HEK293T (cell line): Measurements from ENCODE around the gene BRD7.

Experiments used
- CTCF ChIA-PET: fragments of 350-600 bp; formaldehyde crosslinking; extraction: SDS; loops from one replicate; lab custom pipeline; 2021; ENCODE audit warnings: antibody characterized with exemption, inconsistent platforms; lab: Yijun Ruan, JAX
- POLR2A ChIA-PET: fragments of 350-600 bp; formaldehyde crosslinking; extraction: SDS; loops from one replicate; lab custom pipeline; 2020; ENCODE audit warnings: antibody characterized with exemption, inconsistent platforms; lab: Yijun Ruan, JAX
- DNase-seq: peaks from one replicate; pipeline ENCODE4 v3.0.0; 2012; ENCODE audit warnings: mixed read lengths; ENCODE audit errors: extremely low spot score
- ARNT ChIP-seq: fragments of 450-650 bp; IDR thresholded peaks from 2 replicates; pipeline ENCODE4 v1.6.1; 2017; ENCODE audit warnings: mild to moderate bottlenecking
- BHLHE40 ChIP-seq: fragments of 450-650 bp; IDR thresholded peaks from 2 replicates; pipeline ENCODE4 v1.6.1; 2016; ENCODE audit warnings: mild to moderate bottlenecking, moderate library complexity, borderline replicate concordance
- CTBP1 ChIP-seq: fragments of 450-650 bp; IDR thresholded peaks from 2 replicates; pipeline ENCODE4 v1.6.1; 2016; ENCODE audit warnings: borderline replicate concordance
- ELF4 ChIP-seq: fragments of 450-650 bp; IDR thresholded peaks from 2 replicates; pipeline ENCODE4 v1.6.1; 2017; ENCODE audit warnings: antibody characterized with exemption
- FOXA1 ChIP-seq: fragments of 450-650 bp; IDR thresholded peaks from 2 replicates; pipeline ENCODE4 v1.6.1; 2016; ENCODE audit warnings: mild to moderate bottlenecking
- FOXK2 ChIP-seq: fragments of 450-650 bp; IDR thresholded peaks from 2 replicates; pipeline ENCODE4 v1.6.1; 2016; ENCODE audit warnings: mild to moderate bottlenecking
- FOXM1 ChIP-seq: fragments of 450-650 bp; IDR thresholded peaks from 2 replicates; pipeline ENCODE4 v1.6.1; 2017; ENCODE audit warnings: mild to moderate bottlenecking, borderline replicate concordance
- HDGF ChIP-seq: fragments of 450-650 bp; IDR thresholded peaks from 2 replicates; pipeline ENCODE4 v1.6.1; 2017; ENCODE audit warnings: antibody characterized with exemption, borderline replicate concordance
- L3MBTL2 ChIP-seq: fragments of 450-650 bp; conservative IDR thresholded peaks from 2 replicates; pipeline ENCODE4 v1.6.1; 2016; ENCODE audit warnings: mild to moderate bottlenecking
- LEF1 ChIP-seq: fragments of 450-650 bp; IDR thresholded peaks from 2 replicates; pipeline ENCODE4 v1.6.1; 2017; ENCODE audit warnings: mild to moderate bottlenecking, borderline replicate concordance
- NFRKB ChIP-seq: fragments of 450-650 bp; IDR thresholded peaks from 2 replicates; pipeline ENCODE4 v1.6.1; 2016; ENCODE audit warnings: mild to moderate bottlenecking, moderate library complexity
- SP1 ChIP-seq: fragments of 450-650 bp; IDR thresholded peaks from 2 replicates; pipeline ENCODE4 v1.6.1; 2017
- SUZ12 ChIP-seq: fragments of 450-650 bp; IDR thresholded peaks from 2 replicates; pipeline ENCODE4 v1.6.1; 2016; ENCODE audit warnings: mild to moderate bottlenecking
- TARDBP ChIP-seq: fragments of 450-650 bp; IDR thresholded peaks from 2 replicates; pipeline ENCODE4 v1.6.1; 2016
- ZNF384 ChIP-seq: fragments of 450-650 bp; IDR thresholded peaks from 2 replicates; pipeline ENCODE4 v1.6.1; 2016
- TF ChIP-seq, protein P1 (sequence below): fragments of 450-650 bp; IDR thresholded peaks from 2 replicates; pipeline ENCODE4 v1.6.1; 2016

The BRD7 gene

DNA sequence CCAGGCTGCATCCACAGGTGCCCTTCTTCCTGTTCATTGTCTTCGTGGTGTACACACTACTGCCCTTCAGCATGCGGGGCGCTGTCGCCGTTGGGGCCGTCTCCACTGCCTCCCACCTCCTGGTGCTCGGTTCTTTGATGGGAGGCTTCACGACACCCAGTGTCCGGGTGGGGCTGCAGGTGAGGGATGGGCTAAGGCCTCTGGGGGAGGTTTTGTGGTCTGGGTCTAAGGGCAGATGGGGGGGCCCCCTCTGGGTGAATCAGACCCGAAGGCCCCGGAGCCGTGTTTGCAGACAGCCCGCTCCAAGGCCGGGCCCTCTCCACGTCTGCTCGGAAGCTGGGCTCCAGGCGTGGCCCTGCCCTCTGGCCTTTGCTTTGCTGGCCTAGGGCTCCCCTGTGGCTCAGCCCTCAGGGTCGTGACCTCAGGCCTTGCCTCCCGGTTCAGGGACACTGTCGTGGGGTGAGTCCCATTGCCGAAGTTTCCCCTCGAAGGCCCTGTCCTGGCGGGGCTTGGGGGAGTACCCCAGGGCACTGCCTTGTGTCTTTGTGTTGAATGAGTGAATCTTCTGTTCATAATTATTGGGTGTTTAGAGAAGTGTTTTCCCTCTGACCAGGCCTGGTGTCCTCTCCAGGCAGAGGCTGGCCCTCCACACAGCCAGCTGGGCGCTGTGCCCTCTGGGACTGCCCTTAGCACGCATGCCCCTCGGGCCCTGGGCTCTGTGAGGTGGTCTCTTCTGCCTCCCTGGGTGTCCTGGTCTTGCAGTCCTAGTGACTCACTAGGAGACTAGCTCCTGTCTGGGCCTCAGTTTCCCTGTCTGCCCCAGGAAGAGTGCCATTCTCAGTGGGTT lies 76.8 kb downstream of the BRD7 start:
- ChIA-PET POLR2A (no interaction called here), CTCF (no interaction called here)
- no peak for TF ChIP-seq FOXK2
- TF ChIP-seq HDGF = no peak
- no peak for TF ChIP-seq ZNF384
- no peak for DNase-seq

DNA sequence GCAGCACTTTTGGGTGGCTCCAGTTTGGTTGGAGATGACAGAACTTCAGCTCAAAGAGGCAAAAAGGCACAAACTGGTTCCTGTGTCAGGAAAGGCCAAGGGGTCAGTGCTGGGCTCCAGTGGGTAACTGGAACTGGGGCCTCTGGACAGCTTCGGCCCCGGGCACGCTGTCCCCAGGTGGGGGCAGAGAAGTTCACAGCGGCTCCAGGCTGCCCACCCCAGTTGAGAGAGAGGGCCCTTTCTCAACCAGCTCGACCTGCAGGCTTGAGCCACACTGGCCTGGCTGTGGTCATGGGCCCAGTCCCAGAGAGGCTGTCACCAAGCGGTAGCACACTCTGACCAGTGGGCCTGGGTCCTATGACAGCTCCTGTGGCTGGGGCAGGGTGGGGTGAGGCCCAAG lies 77.9 kb downstream of the BRD7 start:
- TF ChIP-seq HDGF = no peak
- no peak for TF ChIP-seq ELF4
- TF ChIP-seq SUZ12 = no peak
- TF ChIP-seq LEF1 = no peak
- TF ChIP-seq SP1 = no peak
- POLR2A ChIA-PET = no interaction called here
- CTCF ChIA-PET = no interaction called here
- no peak for DNase-seq

DNA sequence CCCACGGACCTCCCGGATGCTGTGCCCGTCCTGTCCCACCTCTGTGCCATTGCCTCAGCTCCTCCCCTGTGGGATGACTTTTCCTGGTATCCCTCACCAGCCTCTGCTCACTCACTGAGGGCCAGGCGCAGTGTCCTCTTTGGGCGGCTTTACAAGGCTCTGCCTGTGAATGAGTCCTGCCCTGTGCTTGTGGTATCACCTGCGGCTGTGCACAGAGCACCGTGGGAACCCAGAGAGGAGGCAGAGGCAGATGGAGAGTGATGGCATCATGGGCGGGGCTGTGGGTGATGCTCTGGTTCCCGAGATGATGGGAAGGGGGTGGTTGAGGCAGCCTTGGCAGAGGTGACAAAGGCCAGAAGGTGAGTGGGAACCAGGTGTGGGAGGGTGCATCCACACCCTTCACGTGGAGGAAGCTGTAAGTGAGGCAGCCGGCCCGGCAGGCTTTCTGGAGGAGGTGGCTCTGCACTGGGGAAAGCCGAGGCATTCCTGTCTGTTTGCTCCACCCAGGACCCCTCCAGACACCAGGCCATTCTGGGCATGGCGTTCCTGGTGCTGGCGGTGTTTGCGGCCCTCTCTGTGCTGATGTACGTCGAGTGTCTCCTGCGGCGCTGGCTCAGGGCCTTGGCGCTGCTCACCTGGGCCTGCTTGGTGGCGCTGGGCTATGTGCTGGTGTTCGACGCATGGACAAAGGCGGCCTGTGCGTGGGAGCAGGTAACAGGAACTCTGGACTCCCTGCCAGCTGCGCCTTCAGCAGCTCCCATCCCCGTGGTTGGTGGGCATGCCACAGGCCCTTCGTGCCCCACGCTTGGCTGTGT lies 78.6 kb downstream of the BRD7 start:
- no peak for DNase-seq
- ChIA-PET CTCF (no interaction called here), POLR2A (no interaction called here)
- TF ChIP-seq L3MBTL2 (no peak), NFRKB (no peak), FOXM1 (no peak), ZNF384 (no peak)

DNA sequence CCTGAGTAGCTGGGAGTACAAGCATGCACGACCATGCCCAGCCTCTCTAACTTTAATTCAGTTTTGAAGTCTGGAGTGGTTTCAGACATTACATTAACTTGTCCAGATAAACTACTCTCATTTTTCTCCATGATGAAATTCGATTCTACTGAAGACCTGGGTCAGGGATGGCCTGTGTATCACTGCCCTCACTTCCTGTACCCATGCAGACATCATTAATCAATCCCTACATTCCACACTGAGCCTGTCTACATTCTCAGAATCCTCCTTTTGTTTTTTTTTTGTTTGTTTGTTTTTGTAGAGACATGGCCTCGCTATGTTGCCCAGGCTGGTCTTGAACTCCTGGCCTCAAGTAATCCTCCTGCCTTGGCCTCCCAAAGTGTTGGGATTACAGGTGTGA lies 79.9 kb downstream of the BRD7 start:
- ChIA-PET POLR2A (no interaction called here), CTCF (no interaction called here)
- DNase-seq = no peak
- TF ChIP-seq ELF4 (no peak), SP1 (no peak), BHLHE40 (no peak), FOXM1 (no peak), L3MBTL2 (no peak), SUZ12 (no peak), LEF1 (no peak), TARDBP (no peak), ARNT (no peak), CTBP1 (no peak), HDGF (no peak), ZNF384 (no peak), NFRKB (no peak)

DNA sequence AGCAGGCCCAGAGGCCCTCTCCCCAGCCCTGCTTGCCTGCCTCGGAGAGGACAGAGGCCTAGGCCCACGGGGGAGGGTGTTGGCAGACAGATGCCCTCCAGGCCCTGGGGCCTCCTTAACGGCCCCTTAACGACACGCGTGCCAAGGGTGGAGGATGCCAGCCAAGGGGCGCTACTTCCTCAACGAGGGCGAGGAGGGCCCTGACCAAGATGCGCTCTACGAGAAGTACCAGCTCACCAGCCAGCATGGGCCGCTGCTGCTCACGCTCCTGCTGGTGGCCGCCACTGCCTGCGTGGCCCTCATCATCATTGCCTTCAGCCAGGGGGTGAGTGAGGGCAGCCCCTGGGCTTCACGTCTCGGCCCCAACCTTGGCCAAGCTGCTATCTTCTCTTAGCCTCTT lies 80.8 kb downstream of the BRD7 start:
- DNase-seq = no peak
- CTCF ChIA-PET = no interaction called here
- POLR2A ChIA-PET = no interaction called here
- no peak for TF ChIP-seq CTBP1
- no peak for TF ChIP-seq BHLHE40
- no peak for TF ChIP-seq TARDBP
- TF ChIP-seq FOXA1 = no peak
- TF ChIP-seq HDGF = no peak
- no peak for TF ChIP-seq FOXM1
- TF ChIP-seq NFRKB = no peak
- no peak for TF ChIP-seq L3MBTL2
- TF ChIP-seq LEF1 = no peak
- TF ChIP-seq, protein P1, sequence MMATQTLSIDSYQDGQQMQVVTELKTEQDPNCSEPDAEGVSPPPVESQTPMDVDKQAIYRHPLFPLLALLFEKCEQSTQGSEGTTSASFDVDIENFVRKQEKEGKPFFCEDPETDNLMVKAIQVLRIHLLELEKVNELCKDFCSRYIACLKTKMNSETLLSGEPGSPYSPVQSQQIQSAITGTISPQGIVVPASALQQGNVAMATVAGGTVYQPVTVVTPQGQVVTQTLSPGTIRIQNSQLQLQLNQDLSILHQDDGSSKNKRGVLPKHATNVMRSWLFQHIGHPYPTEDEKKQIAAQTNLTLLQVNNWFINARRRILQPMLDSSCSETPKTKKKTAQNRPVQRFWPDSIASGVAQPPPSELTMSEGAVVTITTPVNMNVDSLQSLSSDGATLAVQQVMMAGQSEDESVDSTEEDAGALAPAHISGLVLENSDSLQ = no peak
- TF ChIP-seq FOXK2 = no peak
- no peak for TF ChIP-seq ARNT
- no peak for TF ChIP-seq SP1
- TF ChIP-seq ZNF384 = no peak
- no peak for TF ChIP-seq SUZ12
- no peak for TF ChIP-seq ELF4

DNA sequence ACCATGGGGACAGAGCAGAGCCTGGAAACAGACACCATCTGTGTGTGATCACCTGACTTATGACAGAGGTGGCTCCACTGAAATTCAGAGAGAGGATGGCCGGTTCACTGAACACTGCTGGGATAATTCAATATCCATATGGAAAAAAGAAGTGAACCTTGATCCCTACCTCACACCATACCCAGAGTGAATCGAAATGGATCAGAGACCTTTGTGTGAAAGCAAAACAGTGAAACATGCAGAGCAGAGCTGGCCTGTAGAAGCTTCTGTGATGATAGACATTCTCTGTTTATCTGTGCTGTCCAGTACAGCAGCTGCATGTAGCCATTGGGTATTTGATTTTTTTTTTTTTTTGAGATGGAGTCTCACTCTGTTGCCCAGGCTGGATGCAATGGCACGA lies 82.1 kb downstream of the BRD7 start:
- no peak for DNase-seq
- ChIA-PET CTCF (no interaction called here), POLR2A (no interaction called here)
- TF ChIP-seq L3MBTL2 (no peak), FOXA1 (no peak), FOXM1 (no peak), LEF1 (no peak), FOXK2 (no peak), HDGF (no peak), SP1 (no peak), BHLHE40 (no peak), ARNT (no peak), NFRKB (no peak), ZNF384 (no peak), TARDBP (no peak), SUZ12 (no peak), ELF4 (no peak), CTBP1 (no peak)
- TF ChIP-seq, protein P1 = no peak
